HPDE6-E6E7 (cell line): ENCODE measurements around the gene NEGR1.

Experiments
- DNase-seq: peaks from one replicate; pipeline ENCODE4 v3.0.0; 2011; ENCODE audit warnings: missing footprints; ENCODE audit errors: extremely low spot score

The NEGR1 gene

GRCh38 chr1:71781450-71781849 is 500.9 kb downstream of the NEGR1 start:
- DNase-seq: no peak

DNA sequence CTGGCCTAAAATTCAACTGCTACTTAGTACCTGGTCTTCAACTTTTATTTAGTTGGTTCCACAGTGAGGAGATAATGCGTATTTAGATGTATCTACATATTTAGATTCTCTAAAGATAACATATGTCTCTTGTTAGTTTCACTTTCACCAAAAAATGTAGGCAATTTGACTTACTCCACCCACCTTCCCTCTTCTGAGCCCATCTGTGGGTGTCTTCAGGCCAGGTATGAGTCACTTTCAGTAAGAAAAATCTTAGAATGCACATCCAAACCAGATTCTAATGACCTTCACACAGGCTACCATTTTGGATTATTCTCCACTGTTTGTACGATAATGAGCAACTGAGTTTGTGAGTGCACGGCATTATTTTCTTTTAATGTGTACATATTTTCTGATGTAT is 501.7 kb downstream of the NEGR1 start:
- DNase-seq: no peak

DNA sequence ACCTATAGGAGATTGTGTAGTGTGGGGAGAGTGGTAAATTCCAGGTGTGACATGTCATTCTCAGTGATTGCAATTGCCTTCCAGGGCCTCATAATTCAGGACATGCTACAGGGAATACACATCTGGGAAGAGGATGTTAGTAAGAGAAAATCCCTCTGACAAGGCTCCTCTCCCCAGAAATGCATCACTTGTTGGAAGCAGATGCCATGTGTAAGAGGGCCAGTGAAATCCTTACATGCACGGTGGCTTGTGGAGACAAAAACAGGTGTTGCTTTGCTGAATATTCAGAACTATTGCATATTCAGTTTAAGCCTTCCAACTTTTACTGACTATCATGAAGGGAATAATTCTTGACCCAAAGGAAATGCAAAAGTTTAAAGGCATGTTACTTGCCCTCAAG is 503.4 kb downstream of the NEGR1 start:
- DNase-seq: no peak

DNA sequence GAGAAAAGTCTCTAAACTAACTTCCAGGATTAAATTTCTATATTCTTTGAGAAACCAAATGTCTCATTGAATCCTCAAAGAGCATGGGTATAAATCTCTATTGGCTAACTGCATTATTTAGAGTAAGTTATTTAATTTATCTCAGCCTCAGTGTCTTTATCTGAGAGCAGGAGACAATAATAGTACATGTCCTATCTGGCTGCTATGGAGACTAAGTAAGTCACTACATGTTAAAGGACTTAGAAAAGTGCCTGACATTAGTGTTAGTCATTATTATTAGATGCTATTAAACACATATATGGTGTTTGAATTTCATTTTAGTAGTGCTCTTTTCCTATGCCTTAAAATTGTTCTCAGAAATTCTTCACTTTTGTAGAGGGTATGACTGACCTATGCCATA is 505.2 kb downstream of the NEGR1 start:
- no peak for DNase-seq

DNA sequence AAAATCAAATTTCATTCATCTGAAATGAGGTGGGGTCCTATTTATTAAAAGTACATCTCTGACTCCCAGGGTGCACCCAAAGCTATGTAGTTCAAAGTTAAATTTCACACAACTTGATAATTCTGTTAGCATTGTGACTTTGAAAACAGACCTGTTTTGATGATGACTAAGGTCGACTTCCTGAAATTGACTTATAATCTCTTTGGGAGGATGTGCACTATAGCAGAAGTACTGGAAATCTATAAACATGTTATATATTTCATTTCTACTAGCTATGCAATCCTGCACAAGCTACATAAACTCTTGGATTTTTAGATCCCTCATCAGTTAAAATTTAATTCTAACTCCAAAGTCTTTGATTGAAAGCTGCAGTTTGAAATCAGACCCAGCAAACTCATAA is 507.6 kb downstream of the NEGR1 start:
- DNase-seq: no peak

GRCh38 chr1:71770121-71770520 is 512.2 kb downstream of the NEGR1 start:
- no peak for DNase-seq

GRCh38 chr1:71766748-71767147 is 515.6 kb downstream of the NEGR1 start:
- no peak for DNase-seq

DNA sequence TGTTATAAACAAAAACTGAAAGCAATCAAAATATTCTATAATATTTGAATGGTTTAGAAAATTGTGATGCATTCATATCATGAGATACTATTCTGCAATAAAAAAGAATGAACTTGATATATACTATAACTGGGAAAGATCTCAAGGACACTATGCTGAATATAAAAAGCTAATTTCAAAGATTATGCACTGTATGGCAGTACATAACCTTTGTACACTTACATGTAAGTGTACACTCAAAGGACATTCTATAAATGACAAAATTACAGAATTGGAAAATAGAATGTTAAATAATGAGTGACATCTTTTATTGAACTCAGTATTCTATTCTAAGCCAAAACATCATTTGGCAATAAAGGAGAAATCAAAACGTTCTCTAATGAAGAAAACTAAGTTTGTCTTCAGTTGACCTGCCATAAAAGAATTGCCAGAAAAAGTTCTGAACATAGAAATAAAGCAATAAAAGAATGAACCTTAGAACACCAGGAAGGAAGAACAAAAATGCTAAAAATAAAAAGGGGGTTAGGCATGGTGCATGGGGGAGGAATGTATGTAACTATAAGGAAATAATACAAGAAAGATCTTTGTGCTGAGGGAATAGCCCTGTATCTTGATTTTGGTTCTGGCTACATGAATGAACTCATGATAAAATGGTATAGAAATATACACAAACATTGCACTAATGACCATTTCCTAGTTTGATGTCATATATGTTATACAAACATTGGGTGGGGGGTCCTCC is 519.7 kb downstream of the NEGR1 start:
- DNase-seq: no peak

- no peak for DNase-seq
These were observed 526.9 kb downstream of the NEGR1 start for GRCh38 chr1:71755441-71755840.

- no peak for DNase-seq
These were observed 528.6 kb downstream of the NEGR1 start for GRCh38 chr1:71753746-71754145.

DNA sequence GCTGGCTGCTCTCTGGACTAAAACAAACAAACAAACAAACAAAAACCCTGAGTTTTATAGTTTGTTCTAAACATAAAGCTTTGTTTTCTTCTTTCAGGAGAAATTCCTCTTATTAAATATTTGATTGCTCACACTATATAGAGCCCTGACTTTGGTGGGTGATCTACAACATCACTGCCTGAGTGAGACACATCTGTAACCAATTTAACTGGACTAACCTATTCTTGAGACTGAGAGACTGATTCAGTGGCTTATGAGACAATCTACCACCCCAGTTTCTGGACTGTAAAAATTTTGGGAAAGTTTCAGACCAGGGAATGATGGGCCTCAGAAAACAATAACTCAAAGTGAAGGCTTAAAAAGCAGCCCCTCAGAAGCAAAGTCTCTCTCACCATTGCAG is 537.0 kb downstream of the NEGR1 start:
- DNase-seq: no peak

- no peak for DNase-seq
These were observed 538.5 kb downstream of the NEGR1 start for GRCh38 chr1:71743862-71744261.

- DNase-seq: no peak
These were observed 543.4 kb downstream of the NEGR1 start for GRCh38 chr1:71738910-71739309.

DNA sequence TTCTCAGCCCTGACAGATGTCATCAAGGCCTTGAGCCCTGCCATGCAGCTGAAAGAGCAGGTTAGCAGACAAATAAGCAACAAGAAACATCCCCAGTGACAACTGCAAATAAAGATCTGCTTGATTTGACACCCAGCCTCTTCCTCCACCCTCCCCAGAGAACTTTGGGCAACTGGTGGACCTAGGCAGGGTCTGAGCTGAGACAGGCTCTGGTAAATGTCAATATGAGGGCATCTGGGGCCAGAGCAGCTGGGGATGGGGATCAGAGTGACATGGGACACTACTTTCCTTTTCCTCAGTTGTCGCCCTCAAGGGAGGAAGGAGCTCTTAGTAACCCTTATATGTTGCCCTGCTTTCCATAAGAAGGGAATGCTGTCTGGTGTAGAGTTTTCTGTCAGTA is 544.1 kb downstream of the NEGR1 start:
- no peak for DNase-seq

DNA sequence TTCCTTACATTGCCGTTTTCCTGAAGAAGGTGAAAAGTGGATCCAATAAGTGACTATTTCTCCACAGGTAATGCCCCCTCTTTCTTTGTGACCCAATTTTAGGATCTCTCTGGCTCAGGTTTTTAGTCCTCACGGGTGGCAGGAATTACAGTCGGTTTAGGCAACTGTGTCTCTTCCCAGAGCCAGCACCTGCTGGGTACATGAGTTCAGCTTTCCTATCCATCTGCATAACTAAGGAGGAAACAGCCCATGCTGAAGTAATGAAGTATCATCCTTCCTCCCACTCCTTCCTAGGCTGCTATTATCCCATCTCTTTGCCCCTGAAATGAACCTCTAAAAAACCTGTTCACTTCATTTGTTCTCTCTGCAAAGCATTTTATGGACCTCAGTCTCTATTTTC is 544.6 kb downstream of the NEGR1 start:
- no peak for DNase-seq

- DNase-seq: no peak
These were observed 549.2 kb downstream of the NEGR1 start for GRCh38 chr1:71733121-71733520.

- no peak for DNase-seq
These were observed 560.8 kb downstream of the NEGR1 start for GRCh38 chr1:71721532-71721931.

DNA sequence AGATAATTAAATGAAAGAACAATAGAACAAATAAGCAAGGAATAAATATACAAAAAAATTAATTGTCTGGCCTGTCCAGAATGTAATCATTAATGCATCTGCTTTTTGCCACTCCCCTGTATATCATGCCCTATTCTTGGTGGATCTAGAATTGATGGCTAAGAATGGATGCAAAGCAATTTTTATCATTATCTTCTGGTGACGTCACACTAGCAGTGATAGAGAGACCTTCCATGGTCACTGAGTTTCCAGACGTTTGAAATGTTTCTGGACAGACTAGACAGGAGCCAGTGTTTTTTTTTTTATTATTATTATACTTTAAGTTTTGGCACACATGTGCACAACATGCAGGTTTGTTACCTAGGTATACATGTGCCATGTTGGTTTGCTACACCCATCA is 563.0 kb downstream of the NEGR1 start:
- no peak for DNase-seq

- DNase-seq: no peak
These were observed 565.2 kb downstream of the NEGR1 start for GRCh38 chr1:71717186-71717585.

DNA sequence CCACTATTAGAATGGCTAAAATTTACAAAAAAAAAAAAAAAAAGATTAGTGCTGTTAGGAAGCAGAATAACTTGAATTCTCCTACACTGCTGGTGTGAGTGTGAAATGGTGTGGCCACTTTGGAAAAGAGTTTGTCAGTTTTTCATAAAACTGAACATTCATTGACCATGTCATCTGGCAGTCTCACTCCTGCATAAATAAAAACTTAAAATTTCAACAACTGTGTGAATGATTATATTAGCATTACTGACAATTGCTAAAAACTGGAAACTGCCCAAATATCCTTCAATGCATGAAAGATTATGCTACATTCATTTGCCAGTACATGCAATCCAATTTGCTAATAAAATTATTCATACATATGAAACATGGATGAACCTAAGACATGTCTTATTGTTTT is 570.9 kb downstream of the NEGR1 start:
- DNase-seq: no peak

GRCh38 chr1:71706029-71706671 is 576.2 kb downstream of the NEGR1 start:
- no peak for DNase-seq

DNA sequence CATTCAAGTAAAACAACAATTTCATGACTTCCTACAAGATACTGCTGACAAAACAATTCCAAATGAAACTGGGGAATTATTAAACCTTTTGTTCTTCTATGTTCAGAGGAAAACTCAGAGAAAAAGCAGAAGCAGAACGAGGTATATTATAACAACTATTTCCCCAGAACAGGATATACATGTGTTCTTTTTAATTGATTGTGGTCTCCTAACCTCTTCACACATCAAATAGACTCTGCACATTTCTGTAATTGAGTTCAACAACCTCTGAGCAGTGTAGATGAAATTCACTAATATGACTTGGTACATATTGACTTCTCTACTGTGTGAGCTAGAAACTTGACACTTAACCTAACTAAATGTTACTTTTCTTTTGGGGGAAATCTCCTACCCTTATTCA is 584.2 kb downstream of the NEGR1 start:
- no peak for DNase-seq

DNA sequence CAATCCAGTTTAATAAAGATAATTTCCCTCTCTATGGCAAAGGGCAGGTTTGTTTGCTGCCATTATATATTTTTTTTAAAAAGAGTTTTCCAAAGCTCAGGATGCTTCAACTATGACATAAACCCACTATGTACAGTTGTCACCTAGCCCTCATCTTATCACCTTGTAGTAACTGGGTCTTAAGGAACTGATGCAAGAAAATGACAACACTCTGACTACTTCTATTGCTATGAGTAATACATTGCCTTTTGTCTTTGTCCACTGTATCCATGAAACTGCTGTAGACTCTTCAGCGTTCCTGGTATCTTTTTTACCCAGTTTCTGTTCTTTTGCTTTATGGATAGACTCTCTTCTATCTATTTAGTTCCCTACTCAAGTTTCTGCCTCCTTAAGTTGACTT is 586.5 kb downstream of the NEGR1 start:
- no peak for DNase-seq

DNA sequence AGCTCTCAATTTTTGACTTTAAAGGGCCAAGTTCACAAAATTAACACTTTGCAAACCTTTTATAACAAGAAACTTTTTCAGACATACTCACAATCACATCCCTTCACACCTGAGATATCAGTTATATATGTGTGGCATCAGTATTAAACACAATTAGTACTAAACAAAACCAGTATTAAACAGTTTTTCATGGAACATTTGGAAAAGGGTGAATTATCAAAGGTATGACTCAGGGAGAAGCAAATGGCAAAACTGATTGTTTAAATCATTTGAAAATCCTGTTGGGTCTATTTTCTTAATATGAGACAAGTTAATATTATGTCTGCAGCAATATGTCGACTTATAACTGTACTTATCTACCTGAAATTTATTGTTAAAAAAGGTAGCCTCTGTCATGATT is 587.3 kb downstream of the NEGR1 start:
- no peak for DNase-seq
